ENCODE measurements around the gene KIAA1217.

GRCh38 chr10:24477915-24478314, 269.0 kb downstream of the KIAA1217 start:
- TF ChIP-seq CTCF (IDR thresholded peaks at IDR 0.05; ENCODE audit: low read depth, low read length) (no peak), EZH2phosphoT487 (IDR thresholded peaks at IDR 0.05; ENCODE audit: low read depth) (no peak)
